Subcutaneous abdominal adipose tissue (tissue), 5 donors: ENCODE data around the gene ZNF775.

Experiments
- H3K27ac ChIP-seq: one replicate; pipeline ENCODE4 v1.7.0; 2013; ENCODE audit warnings: low read depth, mild to moderate bottlenecking, inconsistent platforms, low read length, moderate library complexity
- H3K27me3 ChIP-seq, 5 donors: one replicate each; pipeline ENCODE4 v1.7.0; 2013; ENCODE audit warnings: low read length in 5 of 5, inconsistent platforms in 1 of 5; ENCODE audit not compliant: control insufficient read depth in 5 of 5, insufficient read depth in 4 of 5
- H3K36me3 ChIP-seq, 5 donors: one replicate each; pipeline ENCODE4 v1.7.0; 2013; ENCODE audit warnings: low read length in 5 of 5; ENCODE audit not compliant: control insufficient read depth in 5 of 5, insufficient read depth in 5 of 5
- H3K4me1 ChIP-seq, 5 donors: one replicate each; pipeline ENCODE4 v1.7.0; 2013; ENCODE audit warnings: low read length in 5 of 5, mild to moderate bottlenecking in 3 of 5, moderate library complexity in 1 of 5; ENCODE audit not compliant: control insufficient read depth in 5 of 5, insufficient read depth in 5 of 5
- H3K4me3 ChIP-seq, 5 donors: one replicate each; pipeline ENCODE4 v1.7.0; 2013; ENCODE audit warnings: low read length in 5 of 5, low read depth in 1 of 5
- H3K9ac ChIP-seq, 5 donors: one replicate each; pipeline ENCODE4 v1.7.0; 2013; ENCODE audit warnings: low read length in 5 of 5, mild to moderate bottlenecking in 4 of 5, moderate library complexity in 3 of 5
- H3K9me3 ChIP-seq, 5 donors: one replicate each; pipeline ENCODE4 v1.7.0; 2013; ENCODE audit warnings: low read length in 5 of 5; ENCODE audit not compliant: control insufficient read depth in 5 of 5
- donor health status: healthy.
- donor health status: healthy.
- donor health status: healthy.
- donor health status: healthy.
- donor health status: healthy.

Gene ZNF775

DNA sequence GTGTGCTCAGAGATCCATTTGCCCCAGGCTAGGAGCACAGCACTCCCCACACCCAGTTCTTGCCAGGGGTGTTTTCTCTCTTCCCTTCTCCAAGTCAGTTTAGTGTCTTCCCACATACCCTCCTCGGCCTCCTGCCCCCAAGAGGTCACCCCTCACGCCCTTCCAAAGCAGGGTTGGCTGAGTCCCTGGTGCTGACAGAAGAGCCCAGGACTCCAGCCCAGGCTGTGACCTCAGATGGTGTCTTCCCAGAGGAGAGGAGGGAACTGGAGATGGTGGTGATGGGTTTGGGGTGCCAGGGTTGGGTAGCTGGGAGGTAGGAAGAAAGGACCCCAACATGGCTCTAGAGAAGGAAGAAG, 19.8 kb downstream of the ZNF775 start:
- Histone ChIP-seq H3K36me3 (peaks cover 0 to 29% (median 13%) of the 10 kb centered on the region in 5 donors), H3K4me1 (peaks cover 0 to 8% (median 4%) of the 10 kb centered on the region in 5 donors), H3K27me3 (no peaks in the 10 kb centered on the region), H3K27ac (no peak overlapping the region), H3K9me3 (no peaks in the 10 kb centered on the region), H3K9ac (no peak overlapping the region), H3K4me3 (no peak overlapping the region)

DNA sequence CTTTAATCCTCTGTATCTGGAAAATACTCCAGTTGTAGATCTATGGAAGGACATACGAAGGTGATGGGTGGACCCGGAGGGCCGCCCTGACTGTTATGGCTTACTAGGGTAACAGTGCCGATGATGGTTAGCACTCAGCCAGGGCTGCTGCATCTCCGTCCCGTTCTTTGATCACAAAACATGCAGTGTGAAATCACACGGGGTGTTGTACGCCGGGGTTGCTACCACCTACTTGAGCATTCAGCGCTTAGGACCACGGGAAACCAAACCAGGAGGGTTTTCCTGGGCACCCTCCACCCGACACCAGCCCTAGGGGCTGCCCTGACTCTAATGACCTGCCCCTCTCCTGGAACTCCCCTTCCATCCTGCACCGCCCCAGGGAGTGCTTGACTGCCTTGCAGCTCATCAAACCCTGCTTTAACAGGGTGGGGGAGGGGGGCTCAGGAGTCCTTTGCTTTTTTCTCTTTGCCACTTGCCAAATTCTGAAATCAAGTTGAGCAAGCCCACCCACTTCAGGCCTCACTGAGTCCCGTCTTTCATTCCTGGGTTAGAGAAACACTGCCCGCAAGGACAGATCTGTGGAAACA, 20.4 kb downstream of the ZNF775 start:
- Histone ChIP-seq H3K36me3 (peaks cover 0 to 29% (median 13%) of the 10 kb centered on the region in 5 donors), H3K27ac (no peak overlapping the region), H3K27me3 (no peaks in the 10 kb centered on the region), H3K4me1 (peaks cover 0 to 14% (median 10%) of the 10 kb centered on the region in 5 donors), H3K9ac (no peak overlapping the region), H3K4me3 (no peak overlapping the region), H3K9me3 (no peaks in the 10 kb centered on the region)

DNA sequence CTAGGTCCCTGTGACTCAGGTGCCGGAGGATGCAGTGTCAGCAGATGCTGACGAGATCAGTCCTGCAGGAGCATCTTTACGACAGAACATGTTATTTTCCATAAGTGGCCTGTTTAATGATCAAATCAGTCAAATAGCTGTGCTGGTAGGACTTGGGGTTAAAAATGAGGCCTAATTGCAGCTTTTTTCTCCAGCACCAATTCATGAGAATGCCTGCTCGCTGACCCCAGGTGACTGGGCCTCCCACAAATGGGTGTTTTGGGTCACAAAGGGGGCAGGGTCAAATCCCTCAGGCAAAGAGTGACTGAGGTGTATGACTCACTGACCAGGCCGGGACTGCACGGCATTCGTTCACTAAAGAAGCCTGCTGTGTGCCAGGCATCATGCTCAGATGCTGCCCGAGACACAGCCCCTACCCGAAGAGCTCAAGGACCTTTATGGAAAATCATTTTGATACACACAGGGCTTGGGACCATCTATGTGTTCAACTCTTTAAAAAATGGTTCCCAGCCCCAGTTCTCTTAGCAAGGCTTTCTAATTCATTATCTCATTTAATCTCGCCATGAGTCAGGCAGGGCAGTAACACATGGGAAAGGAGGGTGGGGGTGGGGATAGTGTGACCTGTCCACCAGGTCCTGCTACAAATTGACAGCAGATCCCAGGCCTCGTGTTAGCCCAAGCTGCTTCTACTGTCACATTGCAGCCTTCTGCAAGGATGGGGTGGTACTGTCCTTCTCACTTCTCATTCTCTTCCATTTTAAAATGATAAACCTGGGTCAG, 21.1 kb downstream of the ZNF775 start:
- Histone ChIP-seq H3K27me3 (no peaks in the 10 kb centered on the region), H3K4me1 (peaks cover 0 to 14% (median 11%) of the 10 kb centered on the region in 5 donors), H3K36me3 (peaks cover 0 to 29% (median 13%) of the 10 kb centered on the region in 5 donors), H3K27ac (no peak overlapping the region), H3K4me3 (no peak overlapping the region), H3K9ac (no peak overlapping the region), H3K9me3 (no peaks in the 10 kb centered on the region)

DNA sequence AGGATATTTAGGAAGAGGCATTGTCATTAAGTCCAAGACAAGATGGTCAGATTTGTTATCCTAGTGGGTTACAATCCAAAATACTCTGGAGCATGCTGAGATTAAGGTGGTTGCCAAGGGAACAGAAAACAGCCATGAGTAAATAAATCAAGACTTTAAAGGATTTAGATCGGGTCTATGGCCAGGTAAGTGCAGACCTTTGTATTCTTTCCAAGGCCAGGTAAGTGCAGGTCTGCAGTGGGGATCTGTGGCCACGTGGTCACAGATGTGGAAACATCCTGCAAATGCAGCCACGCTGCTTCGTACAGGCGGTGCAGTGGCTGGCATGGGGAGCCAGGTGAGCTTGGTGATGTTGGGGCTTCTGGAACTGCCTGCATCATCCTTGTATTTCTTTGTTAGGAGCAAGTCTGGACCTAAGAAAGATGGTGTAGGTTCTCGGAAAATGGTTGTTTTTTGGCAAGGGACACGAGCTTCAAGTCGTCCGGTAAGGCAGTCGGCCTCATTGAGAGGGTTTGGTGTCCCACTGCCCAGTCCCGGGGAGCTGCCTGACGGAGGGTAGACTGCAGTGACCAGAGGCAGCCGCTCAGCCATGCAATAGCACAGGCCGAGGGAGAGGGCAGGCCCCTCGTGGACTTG, 21.8 kb downstream of the ZNF775 start:
- Histone ChIP-seq H3K27me3 (no peaks in the 10 kb centered on the region), H3K4me1 (peaks cover 0 to 18% (median 14%) of the 10 kb centered on the region in 5 donors), H3K9ac (no peak overlapping the region), H3K27ac (no peak overlapping the region), H3K9me3 (no peaks in the 10 kb centered on the region), H3K4me3 (no peak overlapping the region), H3K36me3 (peaks cover 0 to 26% (median 13%) of the 10 kb centered on the region in 5 donors)

DNA sequence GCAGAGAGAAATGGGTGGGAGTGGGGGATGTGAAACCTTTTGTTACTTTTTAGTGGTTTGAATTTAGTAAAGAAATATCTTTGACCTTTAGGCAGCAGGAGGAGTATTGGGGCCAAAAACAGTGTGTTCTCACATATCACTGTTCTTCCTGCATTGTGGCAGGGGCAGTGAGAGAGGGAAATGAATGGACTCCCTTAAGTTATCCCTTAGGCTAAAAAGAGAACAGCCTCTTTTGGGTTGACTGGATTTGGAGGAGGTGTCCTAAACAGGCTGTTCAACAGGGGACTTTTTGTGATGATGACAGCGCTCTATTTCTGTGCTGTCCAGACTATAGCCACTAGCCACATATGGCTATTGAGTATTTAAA, 22.3 kb downstream of the ZNF775 start:
- no peak overlapping the region for H3K27ac ChIP-seq
- H3K4me3 ChIP-seq: no peak overlapping the region
- H3K36me3 ChIP-seq: peaks cover 0 to 23% (median 13%) of the 10 kb centered on the region in 5 donors
- peak overlapping the region in 1 of 5 donors; percentile 6 for H3K9ac ChIP-seq
- no peaks in the 10 kb centered on the region for H3K27me3 ChIP-seq
- no peaks in the 10 kb centered on the region for H3K9me3 ChIP-seq
- H3K4me1 ChIP-seq: peaks cover 4 to 23% (median 19%) of the 10 kb centered on the region in 5 donors

DNA sequence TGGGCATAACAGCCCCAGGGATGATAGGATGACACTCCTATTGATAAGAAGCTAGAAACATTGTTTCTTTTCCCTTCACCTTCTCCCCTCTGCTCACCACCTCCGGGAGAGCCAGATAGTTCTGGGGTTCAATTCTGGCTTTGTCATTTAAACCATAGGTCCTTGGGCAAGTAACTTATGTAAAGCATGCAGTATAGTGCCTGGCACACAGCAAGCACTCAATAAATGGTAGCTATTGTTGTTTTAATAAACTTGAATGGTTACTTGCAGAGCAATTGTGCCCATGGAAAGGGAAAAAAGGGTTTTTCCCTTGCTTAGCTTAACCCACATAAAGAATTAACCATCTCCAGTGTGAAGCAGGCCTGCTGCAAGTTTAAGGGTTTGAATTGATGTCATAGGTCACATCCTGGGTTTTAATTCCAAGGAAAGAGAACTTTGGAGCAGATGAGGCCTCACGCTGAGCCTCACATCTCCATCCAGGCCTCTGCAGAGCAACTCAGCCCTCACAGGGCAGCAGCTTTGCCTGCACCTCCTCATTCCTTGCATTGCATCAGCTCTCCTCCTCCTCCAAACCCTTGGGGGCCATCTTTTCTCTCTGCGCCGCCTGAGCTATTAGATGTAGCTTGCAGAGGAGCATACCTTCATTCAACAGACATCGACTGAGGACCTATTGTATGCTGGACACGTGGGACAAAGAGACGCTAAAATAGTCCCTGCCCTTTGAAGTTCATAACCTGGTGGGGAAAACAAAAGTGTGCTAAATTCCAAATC, 22.9 kb downstream of the ZNF775 start:
- H3K4me3 ChIP-seq: no peak overlapping the region
- no peaks in the 10 kb centered on the region for H3K9me3 ChIP-seq
- H3K9ac ChIP-seq: peak overlapping the region in 1 of 5 donors; percentile 6
- H3K36me3 ChIP-seq: peaks cover 0 to 18% (median 9%) of the 10 kb centered on the region in 5 donors
- H3K27ac ChIP-seq: no peak overlapping the region
- peaks cover 8 to 30% (median 25%) of the 10 kb centered on the region in 5 donors for H3K4me1 ChIP-seq
- no peaks in the 10 kb centered on the region for H3K27me3 ChIP-seq

DNA sequence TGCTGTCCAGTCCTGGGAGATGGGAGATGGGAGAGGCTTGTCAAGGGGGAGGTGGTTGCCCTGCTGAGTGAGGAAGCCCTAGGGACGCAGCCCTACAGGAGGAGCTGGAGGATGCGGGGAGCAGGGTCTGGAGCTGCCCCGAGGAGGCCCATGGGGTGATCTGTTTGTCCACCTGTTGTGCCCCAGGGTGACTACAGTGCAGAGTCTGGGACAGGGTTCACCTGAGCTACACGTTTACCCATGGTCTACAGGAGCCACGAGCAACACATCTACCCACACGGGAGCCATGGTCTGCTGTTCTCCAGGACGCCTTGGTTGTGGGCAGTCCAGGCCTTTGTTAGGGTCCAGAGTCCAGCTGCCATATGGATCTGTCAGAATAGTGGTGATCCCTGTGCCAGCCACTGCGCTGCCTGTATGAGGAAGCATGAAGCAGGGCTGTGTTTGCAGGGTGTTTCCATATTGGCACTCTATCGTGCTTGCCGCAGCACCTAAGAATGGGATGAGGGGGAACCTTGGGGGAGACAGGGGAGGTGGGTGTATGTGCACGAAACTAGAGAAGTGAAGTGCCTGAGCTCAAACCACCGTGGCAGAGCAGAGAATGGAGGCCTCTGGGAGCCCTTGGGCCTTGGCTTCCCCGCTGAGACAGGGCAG, 23.7 kb downstream of the ZNF775 start:
- Histone ChIP-seq H3K27ac (no peak overlapping the region), H3K9ac (no peak overlapping the region), H3K36me3 (peaks cover 0 to 13% (median 9%) of the 10 kb centered on the region in 5 donors)

DNA sequence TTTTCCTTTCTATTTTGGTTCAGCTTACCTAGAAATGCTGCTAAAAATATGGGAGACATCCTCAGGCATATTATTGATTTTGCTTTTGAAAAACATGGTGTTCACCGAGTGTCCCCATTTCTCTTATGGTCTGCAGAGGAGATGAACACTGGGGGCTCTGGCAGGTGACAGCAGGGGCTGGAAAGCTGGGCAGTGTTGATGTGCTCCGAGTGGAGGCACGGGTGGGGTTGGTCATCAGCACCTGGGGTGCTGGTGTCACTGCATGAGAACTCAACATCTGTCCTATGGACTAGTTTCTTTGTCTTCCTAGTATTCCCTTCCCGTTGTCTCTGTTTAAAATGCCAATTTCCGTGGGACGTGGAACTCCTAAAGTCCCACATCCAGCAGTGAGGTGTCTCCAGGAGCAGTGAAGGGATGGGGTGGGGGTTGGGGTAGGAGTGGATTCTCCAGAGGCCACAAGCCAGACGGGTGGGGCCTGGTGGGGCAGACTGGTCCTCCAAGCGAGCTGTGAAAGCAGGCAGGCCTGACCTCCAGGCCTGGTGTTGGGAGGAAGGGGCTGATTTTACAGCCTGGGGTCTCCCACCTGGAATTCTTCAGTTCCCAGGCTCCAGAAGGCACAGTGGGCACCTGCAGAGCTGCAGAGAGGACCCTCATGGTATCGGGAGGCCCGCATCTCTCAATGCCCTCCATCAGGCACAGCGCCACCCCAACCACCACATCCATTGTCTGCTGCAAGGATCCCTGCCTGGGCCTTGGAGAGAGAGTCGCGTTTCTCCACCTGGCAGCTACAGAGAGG, 24.4 kb downstream of the ZNF775 start:
- H3K9ac ChIP-seq: peak overlapping the region in 4 of 5 donors; percentile 49 to 93 (median 86)
- H3K27me3 ChIP-seq: no peaks in the 10 kb centered on the region
- H3K9me3 ChIP-seq: no peaks in the 10 kb centered on the region
- H3K4me3 ChIP-seq: peak overlapping the region in 2 of 5 donors; percentile 79 to 81
- H3K4me1 ChIP-seq: peaks cover 8 to 32% (median 28%) of the 10 kb centered on the region in 5 donors
- peak overlapping the region; percentile 91 for H3K27ac ChIP-seq
- peaks cover 0 to 10% (median 6%) of the 10 kb centered on the region in 5 donors for H3K36me3 ChIP-seq

More for the DNA sequence above, 23.7 kb downstream of the ZNF775 start:
- no peaks in the 10 kb centered on the region for H3K9me3 ChIP-seq
- H3K27me3 ChIP-seq: no peaks in the 10 kb centered on the region
- no peak overlapping the region for H3K4me3 ChIP-seq
- peaks cover 8 to 32% (median 28%) of the 10 kb centered on the region in 5 donors for H3K4me1 ChIP-seq
